Neural cell (in vitro differentiated cells): ENCODE data around the gene SUMF1. TPM values are rescaled to one million over a fixed set of nuclear protein-coding genes. Genes with fewer than 3 reads are reported as not detected.

Source experiments
- H2AFZ ChIP-seq: fragments of 200-600, 300-800 bp; sonication (generic), shearing (Covaris generic); 2 replicates; pipeline ENCODE4 v1.6.0; 2014; ENCODE audit warnings: low read depth, mild to moderate bottlenecking, antibody characterized with exemption, low read length, moderate library complexity
- H3F3A ChIP-seq: fragments of 200-600 bp; shearing (Covaris generic); 2 replicates; pipeline ENCODE4 v1.6.1; 2016; ENCODE audit warnings: mild to moderate bottlenecking, moderate library complexity, mixed read lengths, antibody characterized with exemption, low read length; ENCODE audit not compliant: insufficient read depth, poor library complexity, severe bottlenecking
- H3K27ac ChIP-seq: fragments of 200-600, 300-800 bp; sonication (generic), shearing (Covaris generic); 2 replicates; pipeline ENCODE4 v1.5.1; 2014; ENCODE audit warnings: mild to moderate bottlenecking, low read length, moderate library complexity
- H3K27me3 ChIP-seq: fragments of 300-800, 200-600 bp; sonication (generic), shearing (Covaris generic); 2 replicates; pipeline ENCODE4 v1.6.0; 2014; ENCODE audit warnings: mild to moderate bottlenecking, low read depth, low read length, moderate library complexity; ENCODE audit not compliant: insufficient read depth
- H3K36me3 ChIP-seq: fragments of 300-800, 200-600 bp; sonication (generic), shearing (Covaris generic); 2 replicates; pipeline ENCODE4 v1.5.1; 2014; ENCODE audit warnings: mild to moderate bottlenecking, antibody characterized with exemption, low read length, moderate library complexity; ENCODE audit not compliant: insufficient read depth
- H3K4me2 ChIP-seq: fragments of 300-800, 200-600 bp; sonication (generic), shearing (Covaris generic); 2 replicates; pipeline ENCODE4 v1.6.0; 2014; ENCODE audit warnings: mild to moderate bottlenecking, low read length
- H3K4me3 ChIP-seq: fragments of 300-800, 200-600 bp; sonication (generic), shearing (Covaris generic); 2 replicates; pipeline ENCODE4 v1.5.1; 2014; ENCODE audit warnings: mild to moderate bottlenecking, low read length, moderate library complexity
- H3K79me2 ChIP-seq: fragments of 200-600 bp; shearing (Covaris generic); replicated peaks from 2 replicates; pipeline ENCODE4 v1.6.0; 2014; ENCODE audit warnings: mild to moderate bottlenecking, low read length, moderate library complexity; ENCODE audit not compliant: insufficient read depth
- H3K9ac ChIP-seq: fragments of 300-800, 200-600 bp; sonication (generic), shearing (Covaris generic); 2 replicates; pipeline ENCODE4 v1.6.1; 2016; ENCODE audit warnings: mild to moderate bottlenecking, low read length, mixed read lengths
- H3K9me2 ChIP-seq: fragments of 200-600 bp; shearing (Covaris generic); 2 replicates; pipeline ENCODE4 v1.6.1; 2016; ENCODE audit warnings: mild to moderate bottlenecking, low read length, mixed read lengths; ENCODE audit not compliant: insufficient read depth
- H3K9me3 ChIP-seq: fragments of 200-600, 300-800 bp; sonication (generic), shearing (Covaris generic); 2 replicates; pipeline ENCODE4 v1.6.1; 2016; ENCODE audit warnings: mild to moderate bottlenecking, mixed run types, low read length, moderate library complexity, mixed read lengths
- H4K20me1 ChIP-seq: fragments of 200-600 bp; shearing (Covaris generic); 2 replicates; pipeline ENCODE4 v1.6.1; 2016; ENCODE audit warnings: mild to moderate bottlenecking, mixed run types; ENCODE audit not compliant: insufficient read depth
- CTCF ChIP-seq: fragments of 450-650 bp; IDR thresholded peaks from 2 replicates; pipeline ENCODE4 v1.5.1; 2014; ENCODE audit warnings: antibody characterized with exemption, mild to moderate bottlenecking, moderate library complexity; ENCODE audit not compliant: poor library complexity, severe bottlenecking
- EP300 ChIP-seq: fragments of 450-650 bp; conservative IDR thresholded peaks from 2 replicates; pipeline ENCODE4 v1.6.1; 2014; ENCODE audit warnings: antibody characterized with exemption, mild to moderate bottlenecking, moderate library complexity; ENCODE audit not compliant: poor library complexity, severe bottlenecking
- EZH2 ChIP-seq: fragments of 200-600, 300-800 bp; shearing (Covaris generic), sonication (generic); IDR thresholded peaks from 2 replicates; pipeline ENCODE4 v1.6.1; 2014; ENCODE audit warnings: antibody characterized with exemption, low read length, borderline replicate concordance, mild to moderate bottlenecking; ENCODE audit not compliant: insufficient read depth, poor library complexity, severe bottlenecking
- MXI1 ChIP-seq: fragments of 450-650 bp; conservative IDR thresholded peaks from 2 replicates; pipeline ENCODE4 v1.6.1; 2014; ENCODE audit warnings: antibody characterized with exemption, mild to moderate bottlenecking; ENCODE audit not compliant: poor library complexity, severe bottlenecking
- POLR2AphosphoS5 ChIP-seq: IDR thresholded peaks from 2 replicates; pipeline ENCODE4 v1.6.1; 2012
- RAD21 ChIP-seq: fragments of 450-650 bp; conservative IDR thresholded peaks from 2 replicates; pipeline ENCODE4 v1.6.1; 2014; ENCODE audit warnings: antibody characterized with exemption, mild to moderate bottlenecking, moderate library complexity
- REST ChIP-seq: IDR thresholded peaks from 2 replicates; pipeline ENCODE4 v1.6.1; 2012; ENCODE audit warnings: borderline replicate concordance
- SMC3 ChIP-seq: fragments of 450-650 bp; conservative IDR thresholded peaks from 2 replicates; pipeline ENCODE4 v1.6.1; 2014; ENCODE audit warnings: antibody characterized with exemption, mild to moderate bottlenecking, moderate library complexity; ENCODE audit not compliant: poor library complexity
- TAF1 ChIP-seq: IDR thresholded peaks from 2 replicates; pipeline ENCODE4 v1.6.1; 2012; ENCODE audit warnings: low read depth
- polyA plus RNA-seq: library from polyadenylated mRNA; depleted of rRNA; stranded (reverse); fragments of >200 nt; gene quantifications from 2 replicates; pipeline ENCODE4 v1.2.3, GENCODE V29; 2014

The SUMF1 gene
- polyA plus RNA-seq, 1 donor from 2014 or later = 3.6 TPM

GRCh38 chr3:4421121-4421520 lies 45.9 kb downstream of the SUMF1 start:
- no peak for TF ChIP-seq EZH2
- no peak for TF ChIP-seq SMC3
- TF ChIP-seq TAF1 = no peak
- TF ChIP-seq CTCF = no peak
- TF ChIP-seq EP300 = no peak
- no peak for TF ChIP-seq RAD21
- no peak for TF ChIP-seq MXI1
- TF ChIP-seq POLR2AphosphoS5 = no peak
- no peak for TF ChIP-seq REST
- no peaks in the 10 kb centered on the region for H4K20me1 ChIP-seq

GRCh38 chr3:4419920-4420319 lies 47.1 kb downstream of the SUMF1 start:
- no peaks in the 10 kb centered on the region for H3K9me2 ChIP-seq
- H2AFZ ChIP-seq = no peak overlapping the region
- H3K4me2 ChIP-seq = no peak overlapping the region
- no peaks in the 10 kb centered on the region for H3K27me3 ChIP-seq
- no peaks in the 10 kb centered on the region for H4K20me1 ChIP-seq
- no peak overlapping the region for H3K27ac ChIP-seq
- TF ChIP-seq RAD21 = no peak
- no peak for TF ChIP-seq TAF1
- TF ChIP-seq REST = no peak
- no peak for TF ChIP-seq CTCF
- no peak for TF ChIP-seq SMC3
- no peaks in the 10 kb centered on the region for H3K9me3 ChIP-seq
- H3K9ac ChIP-seq = no peak overlapping the region
- H3K79me2 ChIP-seq = no peaks in the 10 kb centered on the region
- H3K36me3 ChIP-seq = no peaks in the 10 kb centered on the region
- H3F3A ChIP-seq = no peaks in the 10 kb centered on the region
- no peak overlapping the region for H3K4me3 ChIP-seq

More at GRCh38 chr3:4421121-4421520, 45.9 kb downstream of the SUMF1 start:
- Histone ChIP-seq H3K9me2 (no peaks in the 10 kb centered on the region), H3K9me3 (no peaks in the 10 kb centered on the region), H2AFZ (no peak overlapping the region), H3K9ac (no peak overlapping the region), H3K27ac (no peak overlapping the region), H3K36me3 (no peaks in the 10 kb centered on the region), H3K27me3 (no peaks in the 10 kb centered on the region), H3K4me2 (no peak overlapping the region), H3F3A (no peaks in the 10 kb centered on the region), H3K4me3 (no peak overlapping the region), H3K79me2 (no peaks in the 10 kb centered on the region)
